ENCODE data around the gene PACSIN3.

PACSIN3 gene

GRCh38 chr11:47186076-47186699, at the start of gene PACSIN3:
TSS of gene PACSIN3 (minus strand) at chr11:47186434. CDS start at chr11:47182727, 3,707 bp downstream.
- TF ChIP-seq CTCF (conservative IDR thresholded peaks at IDR 0.05; ENCODE audit: control insufficient read depth, insufficient read depth, low read depth, low read length): no peak
- H3K4me3 ChIP-seq (ENCODE audit: control insufficient read depth, low read depth, low read length): peak within 1 kb of the TSS; percentile 53
- no peak for DNase-seq (ENCODE audit: low read depth)

- no peak for TF ChIP-seq CTCF (conservative IDR thresholded peaks at IDR 0.05; ENCODE audit: control insufficient read depth, insufficient read depth, low read depth, low read length)
- no peak overlapping the region for H3K4me3 ChIP-seq (ENCODE audit: control insufficient read depth, low read depth, low read length)
- no peak for DNase-seq (ENCODE audit: low read depth)
These were observed 48.9 kb upstream of the PACSIN3 start for GRCh38 chr11:47235163-47235562.

GRCh38 chr11:47234669-47235100, 48.5 kb upstream of the PACSIN3 start:
- peak; percentile 45 for DNase-seq (ENCODE audit: low read depth)
- H3K4me3 ChIP-seq (ENCODE audit: control insufficient read depth, low read depth, low read length): no peak overlapping the region
- TF ChIP-seq CTCF (conservative IDR thresholded peaks at IDR 0.05; ENCODE audit: control insufficient read depth, insufficient read depth, low read depth, low read length): no peak

- H3K4me3 ChIP-seq (ENCODE audit: control insufficient read depth, low read depth, low read length): no peak overlapping the region
- peak; percentile 79 for DNase-seq (ENCODE audit: low read depth)
These were observed 47.9 kb upstream of the PACSIN3 start for GRCh38 chr11:47233989-47234668.

GRCh38 chr11:47233051-47233450, 46.8 kb upstream of the PACSIN3 start:
- no peak overlapping the region for H3K4me3 ChIP-seq (ENCODE audit: control insufficient read depth, low read depth, low read length)
- no peak for DNase-seq (ENCODE audit: low read depth)
- no peak for TF ChIP-seq CTCF (conservative IDR thresholded peaks at IDR 0.05; ENCODE audit: control insufficient read depth, insufficient read depth, low read depth, low read length)

More at GRCh38 chr11:47233989-47234668, 47.9 kb upstream of the PACSIN3 start:
- peak; percentile 56 for TF ChIP-seq CTCF (conservative IDR thresholded peaks at IDR 0.05; ENCODE audit: control insufficient read depth, insufficient read depth, low read depth, low read length)

- H3K4me3 ChIP-seq (ENCODE audit: control insufficient read depth, low read depth, low read length): no peak overlapping the region
- DNase-seq (ENCODE audit: low read depth): no peak
- no peak for TF ChIP-seq CTCF (conservative IDR thresholded peaks at IDR 0.05; ENCODE audit: control insufficient read depth, insufficient read depth, low read depth, low read length)
These were observed 42.9 kb upstream of the PACSIN3 start for GRCh38 chr11:47229161-47229560.
